GM21737 (cell line): ENCODE measurements around the gene FALEC.

Experiments used
- ATAC-seq: cut with Tn5 transposase; IDR thresholded peaks from one replicate; pipeline ENCODE4 v1.9.1; 2021; ENCODE audit warnings: mild to moderate bottlenecking, moderate library complexity; ENCODE audit not compliant: unreplicated experiment

Gene FALEC

DNA sequence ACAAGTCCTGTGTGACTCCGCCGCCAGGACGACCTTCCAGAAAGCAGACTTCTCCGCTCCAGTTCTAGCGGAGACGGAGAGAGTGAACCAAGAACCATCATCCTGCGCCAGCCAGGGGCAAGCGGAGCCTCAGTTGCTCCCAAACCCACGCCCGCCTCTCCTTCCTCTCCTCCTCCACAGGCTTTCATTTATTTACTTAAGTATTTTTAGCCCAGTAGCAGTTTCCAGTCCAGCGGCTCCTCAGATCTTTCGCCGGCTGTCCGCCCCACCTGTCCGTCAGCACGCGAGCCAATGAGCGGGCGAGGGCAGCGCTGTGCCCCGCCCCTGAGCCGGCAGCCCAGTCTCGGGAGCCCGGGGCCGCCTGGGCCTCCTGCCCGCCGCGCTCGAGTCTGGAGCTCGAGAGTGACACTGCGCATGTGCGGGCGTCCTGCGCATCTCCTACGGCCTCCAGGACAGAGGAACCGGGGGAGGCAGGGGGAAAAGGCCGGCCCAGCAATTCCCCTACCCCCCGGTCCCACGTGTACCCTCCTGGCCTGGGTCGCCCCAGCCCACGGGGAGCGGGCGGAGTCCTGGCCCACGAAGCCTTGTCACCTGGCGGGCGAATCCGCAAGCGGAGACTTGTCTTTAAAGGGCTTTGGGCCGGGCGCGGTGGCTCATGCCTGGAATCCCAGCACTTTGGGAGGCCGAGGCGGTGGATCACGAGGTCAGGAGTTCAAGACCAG, at the start of gene FALEC:
Gene FALEC, plus strand, starts transcription at position 425 of the 722 bp plus-strand sequence.
- peak; percentile 95 for ATAC-seq

DNA sequence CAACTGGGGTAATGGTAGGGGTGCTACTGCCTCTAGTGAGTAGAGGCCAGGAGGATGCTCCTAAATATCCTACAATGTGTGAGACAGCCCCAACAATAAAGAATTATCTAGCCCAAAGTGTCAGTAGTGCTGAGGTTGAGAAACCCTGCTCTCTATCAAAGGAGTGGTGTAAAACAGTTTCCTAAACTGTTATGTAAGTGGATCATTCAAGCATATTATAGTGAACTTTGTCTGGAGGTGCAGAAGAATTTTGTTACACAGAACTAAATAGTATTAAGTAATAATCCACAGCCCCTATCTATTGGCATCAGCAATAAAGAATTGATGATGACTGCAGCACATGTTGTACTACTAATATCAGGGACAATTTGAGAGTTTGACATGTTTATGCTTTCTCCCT, 48.6 kb upstream of the FALEC start:
- ATAC-seq = no peak

DNA sequence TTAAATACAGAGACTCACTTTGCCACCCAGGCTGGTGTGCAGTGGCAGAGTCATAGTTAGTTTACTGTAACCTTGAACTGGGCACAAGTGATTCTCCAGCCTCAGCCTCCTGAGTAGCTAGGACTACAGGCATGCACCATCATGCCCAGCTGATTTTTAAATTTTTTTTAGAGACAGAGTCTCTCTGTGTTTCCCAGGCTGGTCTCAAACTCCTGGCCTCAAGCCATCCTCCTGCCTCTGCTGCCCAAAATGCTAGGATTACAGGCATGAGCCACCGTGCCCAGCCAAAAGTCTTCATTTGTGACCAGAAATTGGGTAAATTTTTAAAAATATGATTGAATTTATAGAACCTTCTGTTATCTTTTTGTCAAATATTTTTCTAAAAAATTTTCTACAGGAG, 46.3 kb upstream of the FALEC start:
- ATAC-seq = no peak

DNA sequence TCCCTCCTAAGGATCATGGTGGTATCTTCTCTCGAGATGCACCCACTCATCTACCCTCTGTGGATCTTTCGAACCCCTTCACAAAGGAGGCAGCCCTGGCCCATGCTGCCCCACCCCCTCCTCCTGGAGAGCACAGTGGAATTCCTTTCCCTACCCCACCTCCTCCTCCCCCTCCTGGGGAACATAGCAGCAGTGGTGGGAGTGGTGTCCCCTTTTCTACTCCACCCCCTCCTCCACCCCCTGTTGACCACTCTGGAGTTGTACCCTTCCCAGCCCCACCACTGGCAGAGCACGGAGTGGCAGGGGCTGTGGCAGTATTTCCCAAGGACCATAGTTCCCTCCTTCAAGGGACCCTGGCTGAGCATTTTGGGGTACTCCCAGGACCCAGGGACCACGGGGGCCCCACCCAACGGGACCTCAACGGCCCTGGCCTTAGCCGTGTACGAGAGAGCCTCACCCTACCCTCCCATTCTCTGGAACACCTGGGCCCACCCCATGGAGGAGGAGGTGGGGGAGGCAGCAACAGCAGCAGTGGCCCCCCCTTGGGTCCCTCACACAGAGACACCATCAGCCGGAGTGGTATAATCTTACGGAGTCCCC, 42.9 kb upstream of the FALEC start:
- no peak for ATAC-seq

DNA sequence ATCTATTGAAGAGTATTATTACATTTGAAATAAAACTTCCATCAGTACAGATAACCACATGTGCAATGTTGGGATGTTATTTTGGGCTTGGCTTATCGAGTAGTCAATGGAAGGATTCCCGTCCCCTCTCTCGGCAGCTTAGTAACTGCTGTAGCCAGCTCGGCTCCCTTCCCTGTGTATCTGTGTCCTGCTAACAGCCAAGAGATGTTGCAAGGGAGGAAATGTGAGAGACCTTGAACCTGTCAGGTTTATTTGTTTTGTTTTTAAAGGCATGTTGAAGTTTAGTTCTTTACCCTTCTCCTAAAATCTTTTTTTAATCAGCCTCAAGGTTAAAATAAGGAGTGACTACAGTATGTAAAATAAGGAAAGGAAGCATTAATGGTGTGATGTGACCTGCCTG, 41.9 kb upstream of the FALEC start:
- no peak for ATAC-seq

DNA sequence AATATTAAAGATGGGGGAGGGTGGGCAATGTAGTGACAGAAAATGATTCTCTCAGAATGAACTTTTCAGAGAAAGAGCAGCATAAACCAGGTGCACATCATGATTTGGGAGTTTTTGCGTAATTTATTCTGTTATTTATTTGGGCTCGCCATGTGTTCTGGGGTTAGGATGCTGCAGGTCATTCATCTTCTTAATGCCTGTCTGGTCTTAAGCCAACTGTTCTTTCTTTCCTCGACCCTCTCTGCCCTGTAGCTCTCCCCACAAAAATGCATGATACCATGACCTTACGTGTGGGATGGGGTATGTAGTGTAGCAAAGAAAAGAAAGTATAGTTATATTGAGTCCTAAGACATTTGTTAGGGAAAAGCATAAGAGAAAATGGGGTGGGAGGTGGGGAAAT, 40.7 kb upstream of the FALEC start:
- no peak for ATAC-seq

DNA sequence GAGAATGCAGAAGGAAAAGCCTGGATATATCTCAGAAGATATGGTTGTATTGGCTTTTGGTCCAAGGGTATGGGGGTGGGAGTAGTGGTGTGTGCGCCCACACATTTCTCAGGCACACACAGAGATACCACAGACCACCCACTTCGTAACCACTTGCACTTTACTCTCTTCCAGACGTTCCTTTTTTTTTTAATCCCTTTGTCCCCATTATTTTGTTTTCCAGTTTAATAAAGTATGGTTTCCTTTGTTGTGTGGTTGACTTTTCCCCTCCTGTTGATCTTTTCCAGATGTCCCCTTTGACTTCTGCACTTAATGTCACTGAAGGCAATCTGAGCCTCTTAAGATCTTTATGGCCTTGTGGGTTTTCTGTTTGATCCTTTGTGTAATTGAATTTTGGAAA, 38.8 kb upstream of the FALEC start:
- ATAC-seq = no peak

DNA sequence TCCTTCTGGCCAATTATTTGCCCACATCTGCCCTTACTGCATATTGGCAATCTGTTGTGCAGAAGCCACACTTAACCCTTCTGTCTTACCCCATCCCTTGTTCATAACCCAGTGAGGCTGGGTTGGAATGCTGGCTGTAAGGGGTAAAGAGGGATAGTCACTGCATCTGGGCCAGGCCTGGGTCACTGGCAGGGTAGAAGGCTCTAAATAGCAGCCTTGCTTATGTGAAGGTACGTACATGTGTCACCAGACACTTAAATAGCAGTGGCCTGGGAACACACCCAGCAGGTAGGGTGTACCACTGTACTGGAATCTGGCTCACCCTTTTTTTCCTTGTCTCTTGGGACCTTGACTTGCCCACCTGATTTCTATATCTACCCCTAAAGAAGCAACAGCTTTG, 38.2 kb upstream of the FALEC start:
- no peak for ATAC-seq

DNA sequence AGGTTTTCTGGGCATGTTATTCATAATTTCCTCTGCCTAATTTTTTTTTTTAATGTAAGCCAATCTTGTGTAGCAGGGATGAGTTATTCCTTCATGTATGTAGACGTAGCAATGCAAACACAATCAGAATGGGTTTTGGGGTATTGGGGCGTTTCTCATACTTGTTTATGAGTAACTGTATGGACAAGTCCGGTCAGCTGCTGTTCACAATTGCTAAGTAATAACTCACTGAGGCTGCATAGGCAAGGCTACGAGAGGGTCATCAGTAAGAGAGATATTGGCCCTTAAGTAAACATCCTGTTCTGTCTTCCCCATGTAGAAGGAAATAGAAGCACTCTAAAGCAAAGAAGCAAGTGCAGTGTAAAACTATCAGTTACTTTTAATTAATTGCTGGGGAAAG, 37.8 kb upstream of the FALEC start:
- ATAC-seq = no peak

DNA sequence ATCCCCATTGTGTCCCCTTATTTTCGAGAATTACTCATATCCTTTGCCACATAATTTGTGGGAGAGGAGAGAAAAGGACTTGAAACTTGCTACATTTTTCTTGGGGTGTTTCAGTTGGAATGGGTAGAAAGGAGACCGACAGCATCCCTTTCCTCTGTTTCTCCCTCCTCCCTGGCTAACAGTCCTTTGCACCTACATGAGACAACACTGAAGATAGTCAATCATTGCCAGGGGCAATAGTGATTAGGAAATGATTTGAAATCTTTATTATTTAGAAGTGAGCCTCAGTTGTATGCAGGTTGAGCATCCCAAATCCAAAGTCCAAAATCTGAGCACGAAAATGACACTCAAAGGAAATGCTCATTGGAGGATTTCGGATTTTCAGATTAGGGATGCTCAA, 36.2 kb upstream of the FALEC start:
- no peak for ATAC-seq

DNA sequence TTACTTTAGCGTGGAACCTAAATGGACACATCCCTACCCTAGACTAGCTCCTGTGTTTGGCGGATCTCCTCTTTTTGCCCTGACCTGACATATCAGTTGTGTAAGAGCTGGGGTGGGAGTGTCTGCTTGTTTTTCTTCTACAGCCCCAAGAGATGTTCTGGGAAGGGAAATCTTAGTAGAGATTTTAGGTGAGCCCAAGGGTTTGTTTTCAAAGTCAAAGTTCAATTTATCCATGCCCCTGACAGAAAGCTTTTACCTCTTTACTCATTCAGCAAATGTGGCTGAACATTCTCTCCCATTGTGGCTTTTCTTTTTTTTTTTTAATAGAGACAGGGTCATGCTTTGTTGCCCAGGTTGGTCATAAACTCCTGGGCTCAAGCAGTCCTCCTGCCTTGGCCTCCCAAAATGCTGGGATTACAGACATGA, 35.6 kb upstream of the FALEC start:
- ATAC-seq = no peak

DNA sequence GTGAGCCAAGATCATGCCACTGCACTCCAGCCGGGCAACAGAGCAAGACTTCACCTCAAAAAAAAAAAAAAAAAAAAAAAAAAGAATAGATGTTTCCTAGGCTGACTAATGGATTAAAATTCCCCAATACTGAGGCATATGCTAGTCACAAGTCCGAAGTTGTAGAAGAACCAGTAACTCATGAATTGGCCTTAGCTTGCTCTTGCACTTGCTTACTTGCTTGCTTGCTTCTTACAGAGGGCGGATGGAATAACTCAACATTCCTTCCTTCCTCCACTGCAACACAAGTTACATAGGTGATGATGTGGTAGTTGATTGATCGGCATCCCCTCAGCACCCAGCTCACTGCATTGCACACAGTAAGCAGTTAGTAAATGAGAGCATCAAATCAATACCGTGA, 31.1 kb upstream of the FALEC start:
- no peak for ATAC-seq

DNA sequence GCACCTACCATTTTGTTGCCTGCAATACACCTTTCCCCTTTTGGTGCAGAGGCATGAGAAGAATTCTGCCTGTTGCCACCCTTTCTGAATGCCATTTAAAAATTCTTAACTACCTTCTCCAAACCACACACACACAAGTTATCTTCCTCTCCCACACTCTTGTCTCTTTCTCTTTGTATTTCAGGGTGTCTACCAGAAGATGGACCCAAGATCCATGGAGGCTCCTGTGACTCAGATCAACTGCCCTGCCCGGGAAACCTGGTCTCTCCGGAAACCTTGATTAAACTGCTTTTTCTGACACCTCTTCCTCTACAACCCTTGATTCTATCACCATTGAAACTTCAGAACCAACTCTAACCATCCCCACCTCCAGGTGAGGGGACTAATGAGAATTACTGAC, 30.7 kb upstream of the FALEC start:
- no peak for ATAC-seq

DNA sequence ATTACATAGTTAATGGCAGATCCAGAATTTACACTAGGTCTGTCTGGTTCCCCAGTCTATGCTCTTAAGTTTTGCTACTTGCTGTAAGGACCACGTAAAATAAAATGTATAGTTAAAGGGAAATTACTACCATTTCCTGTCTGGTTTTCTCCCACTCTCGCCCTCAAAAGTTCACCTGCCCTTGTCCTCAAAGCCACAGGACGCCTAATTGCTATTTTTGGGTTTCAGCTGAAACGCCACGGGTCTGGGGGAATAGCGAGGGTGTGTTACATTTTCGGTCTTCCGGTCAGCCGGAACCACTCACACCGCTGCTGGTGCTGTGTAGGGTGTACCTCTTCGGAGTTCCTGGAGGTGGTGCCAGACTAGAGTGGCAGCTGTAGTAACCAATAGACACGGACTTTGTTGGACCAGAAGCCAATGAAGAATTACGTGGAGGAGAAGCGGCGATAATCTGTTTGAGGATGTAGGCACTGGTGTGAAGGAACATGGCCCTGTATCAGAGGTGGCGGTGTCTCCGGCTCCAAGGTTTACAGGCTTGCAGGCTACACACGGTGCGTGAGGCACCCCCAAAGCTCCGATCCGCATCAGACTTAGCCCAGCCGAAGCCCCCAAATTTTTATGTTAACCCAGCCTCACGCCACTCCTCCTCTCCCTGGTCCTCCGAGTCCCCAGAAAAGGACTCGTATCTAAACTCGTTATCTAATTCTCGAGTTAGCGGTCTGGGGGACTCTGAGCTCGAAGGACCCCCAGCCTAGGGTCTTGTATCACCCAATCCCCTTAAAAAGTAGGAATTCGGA, 28.4 kb upstream of the FALEC start, which contains the start of gene TARS2:
Gene TARS2, plus strand, starts transcription at position 454 of the 797 bp plus-strand sequence. Its CDS starts 32 bp downstream, at position 486.
- ATAC-seq = peak; percentile 99

DNA sequence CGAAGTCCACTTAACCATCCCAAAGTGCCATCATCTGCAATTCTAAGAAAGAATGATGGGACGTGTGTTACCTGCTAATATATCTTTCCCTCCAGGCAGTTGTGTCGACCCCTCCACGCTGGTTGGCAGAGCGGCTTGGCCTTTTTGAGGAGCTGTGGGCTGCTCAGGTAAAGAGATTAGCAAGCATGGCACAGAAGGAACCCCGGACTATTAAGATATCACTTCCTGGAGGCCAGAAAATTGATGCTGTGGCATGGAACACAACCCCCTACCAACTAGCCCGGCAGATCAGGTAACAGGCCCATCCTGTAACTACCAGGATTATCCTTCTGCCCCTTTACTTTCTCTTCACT, 27.8 kb upstream of the FALEC start:
- ATAC-seq = no peak

DNA sequence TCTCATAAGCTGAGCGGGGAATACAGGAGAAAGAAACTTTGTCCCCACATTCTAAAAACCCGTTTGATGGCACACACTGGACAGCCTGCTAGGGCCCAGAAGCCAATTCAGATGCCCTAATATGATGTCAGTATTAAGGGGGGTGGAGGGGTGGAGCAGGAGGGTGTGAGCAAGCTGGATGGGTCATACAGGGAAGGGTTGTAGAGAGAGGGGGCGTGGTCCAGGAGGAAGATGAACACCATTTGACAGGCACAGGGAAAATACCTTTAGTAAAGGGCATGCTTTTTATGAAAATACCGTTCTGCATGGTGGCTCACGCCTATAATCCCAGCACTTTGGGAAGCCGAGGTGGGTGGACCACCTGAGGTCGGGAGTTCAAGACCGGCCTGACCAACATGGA, 22.4 kb upstream of the FALEC start:
- ATAC-seq = no peak

DNA sequence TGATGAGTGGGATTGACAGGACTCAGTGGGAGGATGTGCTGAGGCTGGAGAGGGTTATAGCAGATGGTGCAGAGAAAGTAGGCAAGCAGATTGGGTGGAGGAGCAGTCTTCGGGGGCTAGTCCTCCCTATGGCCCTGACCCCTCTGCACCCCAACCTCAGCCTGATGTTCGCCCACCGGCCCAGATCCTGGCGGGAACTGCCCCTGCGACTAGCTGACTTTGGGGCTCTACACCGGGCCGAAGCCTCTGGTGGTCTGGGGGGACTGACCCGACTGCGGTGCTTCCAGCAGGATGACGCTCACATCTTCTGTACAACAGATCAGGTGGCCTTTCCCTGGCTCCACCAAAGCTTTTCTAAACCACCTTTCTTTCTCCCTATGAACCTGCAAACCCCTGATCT, 17.2 kb upstream of the FALEC start:
- ATAC-seq = no peak

DNA sequence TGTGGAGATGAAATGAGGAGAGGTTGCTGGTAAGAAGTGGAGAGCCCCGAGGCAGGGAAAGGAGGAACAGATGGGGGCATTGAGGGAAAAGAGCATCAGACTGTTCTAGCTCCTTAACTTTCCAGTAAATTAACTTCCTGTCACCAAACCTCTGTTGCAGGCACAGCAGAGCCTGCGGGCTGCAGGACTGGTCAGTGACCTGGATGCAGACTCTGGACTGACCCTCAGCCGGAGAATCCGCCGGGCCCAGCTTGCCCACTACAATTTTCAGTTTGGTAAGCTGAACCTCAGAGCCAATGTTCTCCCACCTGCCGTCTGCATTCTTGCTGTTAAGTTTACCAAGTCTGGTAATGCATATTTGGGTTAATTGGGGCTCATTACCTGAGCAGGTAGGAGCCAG, 10.1 kb upstream of the FALEC start:
- no peak for ATAC-seq

DNA sequence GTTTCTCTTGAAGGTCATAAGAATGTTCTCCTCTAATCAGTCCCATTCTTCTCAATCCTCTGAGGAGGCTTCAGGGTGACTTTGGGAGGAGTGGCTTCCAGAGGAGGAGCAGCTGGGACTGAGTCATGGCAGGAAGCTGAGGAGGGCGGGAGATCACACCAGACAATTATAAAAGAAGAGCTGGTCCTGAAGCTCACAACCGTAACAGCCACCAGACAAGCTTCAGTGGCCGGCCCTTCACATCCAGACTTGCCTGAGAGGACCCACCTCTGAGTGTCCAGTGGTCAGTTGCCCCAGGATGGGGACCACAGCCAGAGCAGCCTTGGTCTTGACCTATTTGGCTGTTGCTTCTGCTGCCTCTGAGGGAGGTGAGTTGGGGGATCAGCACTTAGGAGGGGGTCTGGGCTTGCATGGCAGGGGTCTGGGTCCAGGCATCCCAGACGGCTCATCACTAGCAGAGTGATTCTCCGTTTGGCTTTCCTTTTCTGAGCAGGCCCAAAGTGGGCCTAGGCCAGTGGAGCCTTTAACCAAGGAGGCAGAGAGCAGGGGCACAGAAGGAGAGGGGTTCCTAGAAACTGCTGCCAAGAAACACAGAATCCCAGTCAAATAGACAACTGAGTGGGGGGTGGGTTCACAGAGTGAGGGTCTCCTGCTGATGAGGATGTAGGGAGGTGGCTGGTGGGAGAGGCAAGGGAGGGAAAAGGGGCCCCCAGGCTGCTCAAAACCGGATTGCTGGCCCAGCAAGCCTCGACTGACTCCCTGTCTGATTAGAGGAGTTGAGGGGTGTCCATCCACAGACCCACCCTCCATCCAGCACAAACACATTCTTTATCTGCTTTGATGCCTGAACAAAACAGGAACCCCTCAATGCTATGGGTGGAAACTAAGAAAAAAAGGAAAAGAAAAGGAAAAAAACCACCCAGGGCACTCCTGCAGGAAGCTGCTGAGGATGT, 7.4 kb upstream of the FALEC start, which contains the start of gene ECM1:
Gene ECM1, plus strand, starts transcription at position 198 of the 953 bp plus-strand sequence. Its CDS starts 101 bp downstream, at position 299.
- ATAC-seq = no peak

DNA sequence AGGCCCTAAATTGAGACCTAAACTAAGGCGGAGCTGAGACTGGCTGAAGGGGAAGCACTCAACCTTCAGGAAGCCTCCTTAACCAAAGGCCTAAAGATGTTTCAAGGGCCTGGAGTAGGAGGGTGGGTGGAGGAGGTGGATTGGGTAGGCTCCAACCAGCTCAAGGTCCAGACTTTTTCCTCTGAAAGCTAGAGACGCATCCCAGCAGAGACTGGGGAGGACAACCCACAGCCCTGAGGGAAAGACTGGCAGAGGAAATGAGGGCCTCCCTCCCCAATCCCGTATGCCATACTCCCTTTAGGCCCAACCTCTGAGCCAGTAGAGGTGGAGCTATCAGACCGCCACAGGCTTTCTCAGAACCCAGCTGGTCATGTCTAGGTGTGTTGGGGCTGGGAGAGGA, 6.6 kb upstream of the FALEC start:
- ATAC-seq = no peak

DNA sequence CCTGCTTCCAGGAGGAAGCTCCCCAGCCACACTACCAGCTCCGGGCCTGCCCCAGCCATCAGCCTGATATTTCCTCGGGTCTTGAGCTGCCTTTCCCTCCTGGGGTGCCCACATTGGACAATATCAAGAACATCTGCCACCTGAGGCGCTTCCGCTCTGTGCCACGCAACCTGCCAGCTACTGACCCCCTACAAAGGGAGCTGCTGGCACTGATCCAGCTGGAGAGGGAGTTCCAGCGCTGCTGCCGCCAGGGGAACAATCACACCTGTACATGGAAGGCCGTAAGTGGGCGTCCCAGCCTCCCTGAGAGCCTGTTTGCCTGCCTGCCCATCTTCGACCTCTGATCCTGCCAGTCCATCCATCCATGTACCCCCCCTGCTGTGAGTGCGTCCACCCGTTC, 4.0 kb upstream of the FALEC start:
- no peak for ATAC-seq
